H1 (cell line): ENCODE data around the gene NCBP1. TPM values are rescaled to one million over a fixed set of nuclear protein-coding genes. Genes with fewer than 3 reads are reported as not detected.

ENCODE experiments used
- ATF2 ChIP-seq: IDR thresholded peaks from 2 replicates; pipeline ENCODE4 v1.6.1; 2012; ENCODE audit warnings: low read length, inconsistent platforms
- CBX5 ChIP-seq: fragments of 300-800, 300-1000 bp; sonication (generic); IDR thresholded peaks from 2 replicates; pipeline ENCODE4 v1.7.1; 2016; ENCODE audit warnings: antibody characterized with exemption, low read length, low read depth
- CTBP2 ChIP-seq: IDR thresholded peaks from 2 replicates; pipeline ENCODE4 v1.7.0; 2011; ENCODE audit warnings: borderline replicate concordance, mild to moderate bottlenecking, moderate library complexity, mixed read lengths, low read length; ENCODE audit not compliant: insufficient read depth, insufficient read length
- JUN ChIP-seq: IDR thresholded peaks from 2 replicates; pipeline ENCODE4 v1.6.1; 2011; ENCODE audit warnings: low read depth, mild to moderate bottlenecking, improper control_type of control experiment, low read length
- RFX5 ChIP-seq: IDR thresholded peaks from 2 replicates; pipeline ENCODE4 v1.6.1; 2011; ENCODE audit warnings: low read depth, low read length, improper control_type of control experiment, borderline replicate concordance
- RNF2 ChIP-seq: fragments of 200-900, 300-1000 bp; sonication (generic); IDR thresholded peaks from 2 replicates; pipeline ENCODE4 v1.7.1; 2016; ENCODE audit warnings: borderline replicate concordance, low read depth, mild to moderate bottlenecking, antibody characterized with exemption, low read length; ENCODE audit not compliant: poor library complexity, severe bottlenecking; ENCODE audit errors: missing control alignments
- SP4 ChIP-seq: IDR thresholded peaks from 2 replicates; pipeline ENCODE4 v1.6.1; 2012; ENCODE audit warnings: low read length, inconsistent platforms
- SRF ChIP-seq: IDR thresholded peaks from 2 replicates; pipeline ENCODE4 v1.6.1; 2011; ENCODE audit warnings: mild to moderate bottlenecking, low read depth, low read length, moderate library complexity
- TCF12 ChIP-seq: IDR thresholded peaks from 2 replicates; pipeline ENCODE4 v1.6.1; 2011; ENCODE audit warnings: low read depth, mild to moderate bottlenecking, low read length
- polyA plus RNA-seq, 7 experiments: library from polyadenylated mRNA; depleted of rRNA in 3 of 7; stranded (reverse) in 5 of 7; unstranded in 2 of 7; fragments of >200 nt in 5 of 7; fragments of 200-250 nt in 2 of 7; gene quantifications; 1 replicate in 5 of 7; 2 replicates in 1 of 7; 4 replicates in 1 of 7; pipeline versions ENCODE4 v1.2.1 to v1.2.3, GENCODE V29; 2011 to 2013; ENCODE audit warnings: missing spikeins in 2 of 7, mixed read lengths in 2 of 7
- total RNA-seq: library from RNA; stranded (reverse); fragmentation: NEBNext Ultra II Directional; extraction: Animal tissue kit (Norgen Biotek cat#: 25700); gene quantifications from 2 replicates; pipeline ENCODE4 v1.2.1, GENCODE V29; 2021

Gene NCBP1
- total and polyA plus RNA-seq, 2 of the 8 experiments (the other 6 are each of a cell fraction or from before 2014, with no cell fraction given), result 14.7 to 54.0 TPM

- TF ChIP-seq CBX5, result no peak
- no peak for TF ChIP-seq CTBP2
- no peak for TF ChIP-seq SRF
- peak; percentile 98 for TF ChIP-seq ATF2
- no peak for TF ChIP-seq RNF2
- TF ChIP-seq TCF12, result no peak
- peak; percentile 90 for TF ChIP-seq JUN
- TF ChIP-seq RFX5, result no peak
- TF ChIP-seq SP4, result 0 out of 2 replicates have a peak, but pooled peaks have one; percentile 1
Measured at GRCh38 chr9:97632248-97632984, 1.2 kb upstream of the NCBP1 start (continued).
